ENCODE results near the gene ESYT3.
"Not testable (repeated sequence)": the region's sequence is repeated elsewhere in the genome, so short reads cannot be mapped to it uniquely, and the experiment has no call there.

ESYT3 gene

GRCh38 chr3:138443521-138444503 is 9.4 kb downstream of the ESYT3 start:
- no peak for DNase-seq

DNA sequence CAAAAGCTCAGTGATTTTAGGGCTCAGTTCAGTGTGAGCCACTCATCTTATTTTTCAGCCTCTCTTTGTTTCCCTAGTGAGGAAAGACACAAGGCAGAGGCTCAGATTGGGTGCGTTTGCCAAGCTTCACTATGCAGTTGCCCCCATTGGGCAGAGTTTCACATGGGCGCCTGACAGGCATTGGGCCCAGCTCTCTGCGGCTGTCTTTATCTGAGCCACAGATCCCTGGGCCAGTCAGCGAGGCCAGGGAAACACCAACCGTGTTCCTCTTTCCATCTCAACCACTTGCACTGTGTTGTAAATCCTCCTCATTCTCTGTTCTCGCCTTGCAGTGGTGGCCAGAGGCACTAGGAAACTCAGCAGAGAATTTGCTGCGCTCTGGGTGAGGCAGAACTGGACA is 10.8 kb downstream of the ESYT3 start:
- no peak for DNase-seq

DNA sequence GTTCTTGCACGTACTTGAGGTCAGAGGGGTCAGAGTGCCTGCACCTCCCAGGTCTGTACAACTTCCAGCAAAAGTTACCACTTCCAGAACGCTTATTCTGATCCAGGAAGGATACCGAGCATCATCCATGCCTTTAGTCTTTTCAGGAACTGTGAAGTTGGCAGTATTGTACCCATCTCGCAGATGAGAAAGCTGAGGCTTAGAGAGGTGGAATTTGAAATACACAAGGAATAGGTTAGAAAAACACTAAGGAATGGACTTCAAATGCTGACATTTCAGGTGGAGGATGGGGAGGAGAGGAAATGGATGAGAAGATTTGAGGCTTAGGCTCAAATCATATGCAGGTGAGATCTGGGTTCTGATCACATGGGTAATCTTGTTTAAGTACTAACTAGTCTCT is 11.2 kb downstream of the ESYT3 start:
- DNase-seq: no peak

- no peak for DNase-seq
Observed at GRCh38 chr3:138448631-138449030, 14.2 kb downstream of the ESYT3 start.

DNA sequence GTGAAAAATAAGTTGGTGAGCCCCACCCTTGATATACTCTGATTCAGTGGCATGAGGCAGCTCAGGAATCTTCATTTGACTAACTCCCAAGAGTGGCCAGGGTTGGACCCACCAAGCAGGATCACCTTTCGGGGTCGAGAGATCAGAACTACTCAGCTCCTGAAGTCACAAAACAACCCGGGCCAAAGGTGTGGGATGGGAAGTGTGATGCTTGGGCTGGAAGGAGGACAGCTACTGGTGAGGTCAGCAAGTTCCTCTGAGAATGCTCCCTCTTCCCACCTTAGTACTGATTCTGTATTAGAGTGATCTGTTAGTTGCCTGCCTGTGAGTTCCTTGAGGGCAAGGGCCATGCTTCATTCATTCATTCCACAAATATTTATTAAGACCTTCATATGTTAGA is 15.1 kb downstream of the ESYT3 start:
- no peak for DNase-seq

DNA sequence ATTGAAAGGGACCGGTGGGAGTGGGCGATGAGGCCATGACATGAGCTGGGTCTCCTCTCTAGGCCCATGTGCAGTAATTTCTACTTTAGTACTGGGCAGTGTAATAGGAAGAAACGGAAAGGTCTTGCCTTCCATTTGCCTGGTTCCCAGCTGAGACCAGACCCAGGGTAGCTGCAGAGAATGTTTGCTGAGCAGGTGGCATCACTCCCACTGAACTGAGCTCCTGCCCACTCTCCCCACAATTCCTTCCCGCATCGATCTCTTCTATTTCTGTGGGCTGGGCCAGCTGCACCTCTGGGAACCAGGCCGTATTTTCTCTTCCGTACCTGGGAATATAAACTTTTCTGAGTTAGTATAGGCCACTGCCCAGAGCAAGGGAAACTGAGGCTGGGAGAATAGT is 15.8 kb downstream of the ESYT3 start:
- no peak for DNase-seq

- DNase-seq: no peak
Observed at GRCh38 chr3:138450704-138451424, 16.4 kb downstream of the ESYT3 start.

GRCh38 chr3:138451595-138452162 is 17.3 kb downstream of the ESYT3 start:
- no peak for DNase-seq

DNA sequence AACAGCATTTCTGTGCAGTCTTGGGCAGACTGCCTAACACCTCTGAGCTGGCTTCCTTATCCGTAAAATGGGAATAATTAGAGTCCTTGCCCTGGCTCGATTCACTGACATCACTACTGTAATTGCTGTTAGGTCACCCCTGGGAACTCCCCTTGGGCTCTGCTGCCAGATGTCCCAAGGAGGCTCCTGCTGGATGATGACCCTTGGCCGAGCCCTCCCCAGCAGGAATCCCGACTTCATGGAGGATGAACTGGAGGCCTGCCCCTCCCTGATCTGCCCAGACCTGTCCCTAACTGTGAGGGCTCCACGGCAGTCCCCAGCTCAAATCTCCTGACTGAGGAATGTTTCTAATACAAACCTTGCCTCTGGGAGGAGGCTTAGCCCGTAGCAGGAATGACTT is 18.0 kb downstream of the ESYT3 start:
- no peak for DNase-seq

GRCh38 chr3:138453940-138454339 is 19.5 kb downstream of the ESYT3 start:
- not testable (repeated sequence) for DNase-seq

GRCh38 chr3:138455801-138456716 is 21.6 kb downstream of the ESYT3 start:
- DNase-seq: no peak

- DNase-seq: no peak
Observed at GRCh38 chr3:138456961-138457862, 22.8 kb downstream of the ESYT3 start.

DNA sequence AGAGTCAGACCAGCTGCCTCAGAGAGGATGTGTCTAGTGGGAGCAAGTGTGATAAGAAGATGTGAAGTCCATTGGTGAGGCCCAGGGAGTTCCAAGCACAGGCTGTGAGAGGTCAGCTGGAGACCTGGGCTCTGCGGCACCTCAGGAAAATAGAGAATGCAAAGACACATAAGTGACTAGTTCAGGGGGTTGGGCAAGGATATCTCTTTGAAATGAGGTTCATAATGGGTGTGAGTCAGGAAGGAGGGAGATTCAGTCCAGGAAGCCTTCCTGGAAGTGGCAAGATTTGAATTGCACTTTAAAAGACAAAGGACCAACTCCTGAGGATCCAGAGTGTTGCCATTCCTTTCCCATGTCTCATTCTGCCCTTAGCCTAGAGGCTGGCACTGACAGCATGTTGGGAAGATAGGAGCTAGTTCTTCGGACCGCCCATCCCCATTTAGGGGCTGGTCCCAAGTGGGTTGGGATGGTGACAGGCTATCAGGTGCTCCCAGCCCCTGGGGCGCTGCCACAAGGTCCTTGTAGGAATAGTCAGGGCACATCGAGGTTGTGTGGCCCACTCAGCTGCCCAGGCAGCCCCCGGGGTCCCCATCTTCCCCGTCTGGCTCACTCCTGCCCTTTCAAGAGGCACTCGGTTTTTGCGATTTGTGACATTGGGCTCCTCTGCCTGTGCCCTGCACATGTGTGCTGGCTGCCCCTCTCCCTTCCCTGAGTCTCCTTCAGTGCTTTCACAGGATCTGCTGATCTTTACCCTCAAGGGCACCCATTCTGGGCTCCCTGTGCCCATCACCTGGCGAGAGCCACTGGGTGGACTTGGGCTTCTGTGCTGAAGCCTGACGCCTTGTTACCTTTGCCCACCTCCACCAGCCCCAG is 23.7 kb downstream of the ESYT3 start:
- DNase-seq: no peak

- DNase-seq: no peak
Observed at GRCh38 chr3:138458774-138459499, 24.5 kb downstream of the ESYT3 start.

DNA sequence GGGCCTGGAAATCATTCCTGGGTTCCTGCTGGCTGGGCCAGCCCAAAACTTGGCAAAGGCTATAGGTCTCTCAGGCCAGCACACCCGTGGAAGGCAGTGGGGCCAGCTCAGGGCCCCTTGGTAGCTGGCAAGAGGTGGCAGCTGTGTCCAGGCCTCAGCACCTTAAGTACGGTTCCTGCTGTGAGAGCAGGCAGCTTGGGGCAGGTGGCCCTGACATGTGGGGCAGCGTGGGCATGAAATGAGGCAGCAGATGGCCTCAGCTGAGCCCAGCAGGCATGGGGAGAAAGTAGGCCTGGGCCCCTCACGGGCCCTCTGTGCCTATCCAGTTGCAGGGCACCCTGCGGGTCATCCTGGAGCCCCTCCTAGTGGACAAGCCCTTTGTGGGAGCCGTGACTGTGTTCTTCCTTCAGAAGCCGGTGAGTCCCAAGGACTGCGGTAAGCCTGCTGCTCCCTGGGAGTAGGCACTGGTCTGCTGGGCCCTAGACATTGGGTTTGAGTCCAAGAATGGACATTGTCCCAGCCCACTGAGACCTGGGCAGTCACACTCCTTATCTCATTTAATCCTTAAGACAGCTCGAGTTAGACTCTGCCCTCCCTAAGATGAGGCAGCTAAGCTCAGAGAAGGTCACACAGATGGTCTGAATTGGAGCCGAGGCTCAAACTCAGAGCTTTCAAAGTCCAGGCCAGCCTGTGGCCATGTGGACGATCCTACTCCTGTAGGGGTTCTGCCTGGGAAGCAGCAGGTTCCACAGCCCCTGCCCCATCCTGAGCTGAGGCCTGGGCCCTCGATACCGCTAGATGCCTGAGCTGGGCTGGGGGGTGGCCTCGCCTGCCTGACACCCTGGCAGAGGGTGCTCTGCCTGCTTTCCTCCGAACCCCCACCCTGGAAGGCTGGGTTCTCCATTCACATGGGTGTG is 25.5 kb downstream of the ESYT3 start:
- no peak for DNase-seq

DNA sequence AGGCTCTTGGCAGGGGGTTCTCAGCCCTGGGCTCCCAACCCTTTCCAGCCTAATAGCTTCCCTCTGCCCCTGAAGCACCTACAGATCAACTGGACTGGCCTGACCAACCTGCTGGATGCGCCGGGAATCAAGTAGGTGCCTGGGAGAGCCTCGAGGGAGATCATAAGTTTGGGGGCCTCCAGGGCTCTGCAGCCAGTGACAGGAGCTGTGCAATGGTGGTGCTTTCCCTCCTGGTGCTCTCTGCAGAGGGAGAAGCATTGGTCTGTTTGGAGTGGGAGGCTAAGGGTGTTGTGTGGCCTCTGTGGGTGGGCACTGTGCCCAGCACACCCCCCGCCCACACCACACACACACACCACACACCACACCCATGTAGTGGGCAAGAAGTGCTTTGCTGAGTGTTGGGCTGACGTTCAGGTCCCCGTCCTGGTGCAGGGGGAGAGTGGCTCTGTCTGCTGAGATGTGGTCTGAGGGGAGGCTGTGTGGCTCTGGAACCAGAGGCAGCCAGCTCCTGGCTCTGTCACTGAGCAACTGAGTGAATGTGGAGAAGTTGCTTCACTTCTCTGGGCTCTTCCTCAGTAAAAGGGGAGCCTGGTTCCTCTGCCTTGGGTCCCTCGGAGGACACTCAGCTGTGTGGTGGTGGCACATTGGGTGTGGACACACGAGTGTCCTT is 26.3 kb downstream of the ESYT3 start:
- DNase-seq: no peak

DNA sequence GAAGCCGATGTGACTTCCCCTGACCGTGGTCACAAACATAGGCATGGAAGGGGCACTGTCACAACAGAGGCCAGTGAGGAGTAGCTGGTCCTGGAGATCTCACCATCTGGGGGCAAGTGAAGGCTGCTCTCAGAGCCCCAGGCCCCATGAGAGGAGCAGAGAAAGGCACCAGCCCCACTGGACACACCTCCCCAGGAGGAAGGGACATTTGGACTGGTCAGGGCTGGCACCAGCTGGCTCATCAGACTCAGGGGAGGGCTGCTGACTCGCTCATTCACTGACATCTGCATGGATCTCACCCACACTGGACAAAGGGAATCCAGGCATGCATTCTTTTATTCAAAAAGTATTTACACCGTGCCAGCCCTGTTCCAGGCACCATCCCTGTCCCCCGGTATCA is 26.8 kb downstream of the ESYT3 start:
- no peak for DNase-seq

DNA sequence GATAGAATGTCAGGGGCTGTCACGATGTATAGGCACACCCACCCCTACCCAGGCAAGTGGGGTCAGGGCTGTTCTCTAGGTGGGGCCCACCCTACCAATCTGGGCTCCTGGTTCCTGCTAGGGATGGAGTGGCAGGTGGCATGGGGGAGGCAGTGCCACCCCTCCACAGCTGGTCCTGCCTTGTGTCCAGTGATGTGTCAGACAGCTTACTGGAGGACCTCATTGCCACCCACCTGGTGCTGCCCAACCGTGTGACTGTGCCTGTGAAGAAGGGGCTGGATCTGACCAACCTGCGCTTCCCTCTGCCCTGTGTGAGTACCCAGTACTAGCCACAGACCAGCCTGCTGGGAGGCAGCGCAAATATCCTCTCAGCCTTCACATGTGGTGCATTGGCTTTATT is 27.5 kb downstream of the ESYT3 start:
- no peak for DNase-seq
